Measurements from ENCODE around the gene COMMD1. TPM values are rescaled to one million over a fixed set of nuclear protein-coding genes. Genes with fewer than 3 reads are reported as not detected.
A peak's percentile ranks its signal among the peaks of the same experiment; 100 is the strongest.
"Not testable (repeated sequence)": the region's sequence is repeated elsewhere in the genome, so short reads cannot be mapped to it uniquely, and the experiment has no call there.

COMMD1 gene
- total RNA-seq, 2 experiments from 2014 or later, result 21.5 to 23.9 TPM

GRCh38 chr2:62036229-62036628 is 130.8 kb downstream of the COMMD1 start:
- POLR2A ChIA-PET, result no interaction called here
- Mint-ChIP-seq H3K9me3 (no peaks in the 10 kb centered on the region), H3K36me3 (peaks cover 5% of the 10 kb centered on the region), H3K27ac (no peak overlapping the region), H3K4me3 (no peak overlapping the region), H3K27me3 (no peaks in the 10 kb centered on the region), H3K4me1 (peaks cover 23% of the 10 kb centered on the region)
- ATAC-seq (ENCODE audit: low read depth), result no peak
- DNase-seq, result no peak

- no peak for DNase-seq
- Mint-ChIP-seq H3K36me3 (peaks cover 8% of the 10 kb centered on the region), H3K27me3 (no peaks in the 10 kb centered on the region), H3K9me3 (no peaks in the 10 kb centered on the region), H3K27ac (no peak overlapping the region), H3K4me1 (peaks cover 28% of the 10 kb centered on the region), H3K4me3 (no peak overlapping the region)
- POLR2A ChIA-PET, result no interaction called here
- ATAC-seq (ENCODE audit: low read depth), result no peak
Observed at GRCh38 chr2:62036761-62037250, 131.3 kb downstream of the COMMD1 start.

GRCh38 chr2:62038975-62039771 is 133.7 kb downstream of the COMMD1 start:
- peaks cover 9% of the 10 kb centered on the region for H3K36me3 Mint-ChIP-seq
- H3K27me3 Mint-ChIP-seq, result no peaks in the 10 kb centered on the region
- DNase-seq, result no peak
- H3K4me3 Mint-ChIP-seq, result peak overlapping the region; percentile 58
- ATAC-seq (ENCODE audit: low read depth), result peak; percentile 96
- H3K27ac Mint-ChIP-seq, result peak overlapping the region; percentile 90
- peaks cover 26% of the 10 kb centered on the region for H3K4me1 Mint-ChIP-seq
- POLR2A ChIA-PET, result interaction anchor here (0.8 to 1.2 kb wide), 3 partner anchors 157 to 275 kb away, joined by 3 to 5 read pairs (median 4); partner anchors contain the start of gene B3GNT2
- peaks cover 3% of the 10 kb centered on the region for H3K9me3 Mint-ChIP-seq

- DNase-seq, result no peak
- POLR2A ChIA-PET, result no interaction called here
- Mint-ChIP-seq H3K27me3 (no peaks in the 10 kb centered on the region), H3K4me3 (no peak overlapping the region), H3K4me1 (peaks cover 26% of the 10 kb centered on the region), H3K27ac (no peak overlapping the region), H3K9me3 (peaks cover 8% of the 10 kb centered on the region), H3K36me3 (peaks cover 17% of the 10 kb centered on the region)
- ATAC-seq (ENCODE audit: low read depth), result no peak
Observed at GRCh38 chr2:62040926-62041325, 135.5 kb downstream of the COMMD1 start.

- H3K4me3 Mint-ChIP-seq, result peak overlapping the region; percentile 23
- POLR2A ChIA-PET, result interaction anchor here (0.6 kb wide), 1 partner anchor 159 kb away, joined by 3 read pairs; no protein-coding TSS in a partner anchor
- H3K4me1 Mint-ChIP-seq, result peaks cover 26% of the 10 kb centered on the region
- peak overlapping the region; percentile 32 for H3K27ac Mint-ChIP-seq
- not testable (repeated sequence) for H3K27me3 Mint-ChIP-seq; ATAC-seq (ENCODE audit: low read depth); DNase-seq; H3K9me3 Mint-ChIP-seq
- H3K36me3 Mint-ChIP-seq, result peaks cover 17% of the 10 kb centered on the region
Observed at GRCh38 chr2:62041701-62042385, 136.4 kb downstream of the COMMD1 start.

- Mint-ChIP-seq H3K27ac (no peak overlapping the region), H3K4me3 (no peak overlapping the region), H3K9me3 (peaks cover 8% of the 10 kb centered on the region), H3K27me3 (no peaks in the 10 kb centered on the region), H3K4me1 (peaks cover 26% of the 10 kb centered on the region), H3K36me3 (peaks cover 16% of the 10 kb centered on the region)
- ATAC-seq (ENCODE audit: low read depth) (no peak), DNase-seq (no peak)
- POLR2A ChIA-PET, result interaction anchor here (0.6 kb wide), 1 partner anchor 158 kb away, joined by 3 read pairs; no protein-coding TSS in a partner anchor
Observed at GRCh38 chr2:62042400-62042799, 136.9 kb downstream of the COMMD1 start.

GRCh38 chr2:62042944-62043343 is 137.5 kb downstream of the COMMD1 start:
- Mint-ChIP-seq H3K27me3 (no peaks in the 10 kb centered on the region), H3K4me1 (peaks cover 26% of the 10 kb centered on the region), H3K4me3 (no peak overlapping the region), H3K27ac (no peak overlapping the region), H3K9me3 (peaks cover 8% of the 10 kb centered on the region), H3K36me3 (peaks cover 15% of the 10 kb centered on the region)
- ATAC-seq (ENCODE audit: low read depth), result no peak
- no peak for DNase-seq
- POLR2A ChIA-PET, result no interaction called here

- POLR2A ChIA-PET, result no interaction called here
- H3K27me3 Mint-ChIP-seq, result no peaks in the 10 kb centered on the region
- H3K4me3 Mint-ChIP-seq, result no peak overlapping the region
- H3K36me3 Mint-ChIP-seq, result peaks cover 15% of the 10 kb centered on the region
- DNase-seq, result no peak
- no peak overlapping the region for H3K27ac Mint-ChIP-seq
- peaks cover 10% of the 10 kb centered on the region for H3K4me1 Mint-ChIP-seq
- peaks cover 8% of the 10 kb centered on the region for H3K9me3 Mint-ChIP-seq
- ATAC-seq (ENCODE audit: low read depth), result no peak
Observed at GRCh38 chr2:62045017-62045543, 139.6 kb downstream of the COMMD1 start.

GRCh38 chr2:62046141-62046540 is 140.7 kb downstream of the COMMD1 start:
- Mint-ChIP-seq H3K27ac (no peak overlapping the region), H3K9me3 (peaks cover 8% of the 10 kb centered on the region), H3K4me1 (peaks cover 5% of the 10 kb centered on the region), H3K4me3 (no peak overlapping the region), H3K27me3 (no peaks in the 10 kb centered on the region), H3K36me3 (peaks cover 15% of the 10 kb centered on the region)
- DNase-seq, result no peak
- ATAC-seq (ENCODE audit: low read depth), result no peak
- POLR2A ChIA-PET, result no interaction called here

GRCh38 chr2:62050456-62051045 is 145.1 kb downstream of the COMMD1 start:
- no peaks in the 10 kb centered on the region for H3K27me3 Mint-ChIP-seq
- H3K4me3 Mint-ChIP-seq, result no peak overlapping the region
- no peaks in the 10 kb centered on the region for H3K36me3 Mint-ChIP-seq
- H3K9me3 Mint-ChIP-seq, result no peaks in the 10 kb centered on the region
- H3K27ac Mint-ChIP-seq, result no peak overlapping the region
- H3K4me1 Mint-ChIP-seq, result peaks cover 9% of the 10 kb centered on the region
- ATAC-seq (ENCODE audit: low read depth) (no peak), DNase-seq (no peak)
- POLR2A ChIA-PET, result interaction anchor here (0.5 kb wide), 1 partner anchor 30 kb away, joined by 3 read pairs; no protein-coding TSS in a partner anchor

GRCh38 chr2:62054029-62054791 is 148.7 kb downstream of the COMMD1 start:
- no peaks in the 10 kb centered on the region for H3K9me3 Mint-ChIP-seq
- H3K4me1 Mint-ChIP-seq, result peaks cover 9% of the 10 kb centered on the region
- no peak overlapping the region for H3K4me3 Mint-ChIP-seq
- DNase-seq (no peak), ATAC-seq (ENCODE audit: low read depth) (no peak)
- H3K27ac Mint-ChIP-seq, result no peak overlapping the region
- no peaks in the 10 kb centered on the region for H3K27me3 Mint-ChIP-seq
- POLR2A ChIA-PET, result no interaction called here
- no peaks in the 10 kb centered on the region for H3K36me3 Mint-ChIP-seq

- Mint-ChIP-seq H3K4me1 (peaks cover 9% of the 10 kb centered on the region), H3K36me3 (peaks cover 2% of the 10 kb centered on the region), H3K27ac (no peak overlapping the region), H3K4me3 (no peak overlapping the region), H3K27me3 (no peaks in the 10 kb centered on the region), H3K9me3 (no peaks in the 10 kb centered on the region)
- DNase-seq (no peak), ATAC-seq (ENCODE audit: low read depth) (no peak)
- POLR2A ChIA-PET, result no interaction called here
Observed at GRCh38 chr2:62054916-62055450, 149.5 kb downstream of the COMMD1 start.
